MV-4-11 (cell line): ENCODE data around the gene KCNJ6.
"Not testable (repeated sequence)": the region's sequence is repeated elsewhere in the genome, so short reads cannot be mapped to it uniquely, and the experiment has no call there.

Experiments used
- DNase-seq: peaks from one replicate; lab custom pipeline; 2025; lab: John Stamatoyannopoulos, UW

The KCNJ6 gene

DNA sequence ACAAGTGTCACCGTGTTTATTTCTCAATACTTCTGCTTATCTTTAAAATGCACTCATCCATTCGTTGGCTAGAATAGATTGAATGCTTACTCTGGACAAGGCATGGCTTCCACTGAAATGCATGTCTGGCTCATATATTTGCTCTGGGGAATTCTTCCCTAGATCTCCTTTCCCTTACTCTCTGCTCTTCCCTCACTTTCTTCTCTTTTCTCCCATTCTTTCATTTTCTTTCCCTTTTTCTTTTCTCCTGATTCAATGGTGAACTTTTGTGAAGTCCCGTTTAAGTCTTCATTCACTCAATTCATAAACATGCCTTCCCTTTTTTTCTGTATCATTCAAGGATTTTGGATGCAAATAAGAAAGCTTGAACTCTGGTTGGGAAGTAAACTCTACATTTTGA, 315.2 kb downstream of the KCNJ6 start:
- no peak for DNase-seq

DNA sequence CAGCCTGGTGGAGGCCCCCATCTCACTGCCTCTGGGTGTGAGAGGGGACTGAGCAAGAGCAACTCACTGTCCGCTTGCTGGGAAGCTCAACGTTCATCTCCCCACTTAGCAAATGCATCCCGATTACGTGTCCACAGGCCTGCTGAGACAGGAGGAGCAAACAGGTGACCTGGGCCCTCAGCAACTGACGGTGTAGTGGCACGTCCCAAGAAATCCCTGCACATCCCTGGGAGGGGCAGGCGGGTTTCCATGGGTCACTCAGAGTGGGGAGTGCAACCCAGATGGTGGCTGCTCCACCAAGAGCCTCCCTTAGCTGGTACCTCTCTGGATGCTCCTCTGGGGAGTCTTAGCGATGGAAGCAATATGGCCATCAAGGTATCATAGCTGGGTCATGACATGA, 320.3 kb downstream of the KCNJ6 start:
- no peak for DNase-seq

DNA sequence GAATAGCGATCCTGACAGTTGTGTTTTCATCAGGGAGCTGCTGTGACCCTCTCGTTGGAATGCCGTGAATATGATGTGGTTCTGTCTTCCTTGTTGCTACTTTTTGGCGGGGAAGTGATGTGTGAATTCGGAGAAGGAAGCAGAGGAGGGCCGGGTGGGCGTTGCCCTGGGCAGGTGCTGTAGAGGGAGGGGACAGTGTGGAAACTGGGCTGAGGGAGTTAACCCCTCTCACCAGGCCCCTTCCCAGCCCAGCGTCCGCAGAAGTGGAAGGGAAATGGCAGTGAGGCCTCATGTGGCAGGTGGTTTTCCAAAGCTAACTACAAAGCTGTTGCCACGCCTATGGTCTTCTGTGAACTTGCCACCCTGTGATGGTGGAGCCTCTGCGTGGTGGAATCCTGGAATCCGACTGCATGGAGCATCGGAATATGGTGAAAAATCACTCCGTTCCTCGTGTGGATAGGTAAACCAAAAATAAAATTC, 321.7 kb downstream of the KCNJ6 start:
- no peak for DNase-seq

DNA sequence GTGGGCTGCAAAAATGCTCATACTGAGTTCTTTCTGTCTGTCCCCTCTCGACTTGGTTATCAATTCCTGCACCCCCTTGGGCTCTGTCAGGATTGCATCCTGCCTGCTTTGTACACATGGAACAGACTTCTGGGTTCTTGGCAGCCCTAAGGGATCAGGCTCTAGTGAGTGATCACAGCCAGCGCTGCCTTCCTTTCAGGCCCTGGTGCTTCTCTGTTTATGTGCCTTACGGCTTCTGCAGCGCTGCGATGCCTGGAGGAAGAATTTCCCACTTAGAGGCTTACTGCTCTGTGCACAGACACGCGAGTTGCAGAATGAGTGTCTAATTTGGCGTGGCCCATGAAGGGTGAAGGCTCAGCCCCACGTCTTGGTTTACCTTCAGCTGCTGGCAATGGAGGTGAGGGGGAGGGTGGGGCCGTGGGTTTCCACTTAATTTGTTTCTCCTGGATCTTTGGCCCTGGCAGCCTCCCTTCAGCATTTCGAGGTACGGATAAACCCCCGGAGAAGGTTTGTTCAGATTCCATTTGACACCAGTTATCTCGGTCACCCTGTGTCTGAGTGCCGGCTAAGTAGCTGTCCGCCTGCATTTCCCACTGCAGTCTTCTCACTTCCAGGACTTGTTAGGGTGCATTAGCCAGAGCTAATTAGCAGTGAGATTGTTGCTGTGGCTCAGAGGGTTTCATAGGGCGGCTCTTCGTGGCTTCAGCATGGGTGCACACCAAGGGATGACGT, 322.4 kb downstream of the KCNJ6 start:
- DNase-seq: no peak

DNA sequence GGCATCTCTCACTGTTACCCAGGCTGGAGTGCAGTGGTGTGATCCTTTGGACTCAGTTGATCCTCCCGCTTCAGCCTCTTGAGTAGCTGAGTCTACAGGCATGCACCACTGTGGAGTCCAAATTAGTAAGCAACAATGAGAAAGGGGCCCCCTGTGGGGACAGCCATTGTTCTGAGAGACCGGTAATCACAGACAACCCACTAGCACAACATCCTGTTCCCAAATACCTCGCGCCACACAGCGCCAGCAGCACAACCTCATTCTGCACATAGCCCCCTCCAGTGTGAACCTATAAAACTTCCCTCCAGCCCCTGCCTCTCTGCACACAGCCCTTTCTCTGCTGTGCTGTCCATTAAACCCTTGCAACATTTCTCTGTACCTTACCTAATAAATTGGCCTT, 323.2 kb downstream of the KCNJ6 start:
- DNase-seq: no peak

DNA sequence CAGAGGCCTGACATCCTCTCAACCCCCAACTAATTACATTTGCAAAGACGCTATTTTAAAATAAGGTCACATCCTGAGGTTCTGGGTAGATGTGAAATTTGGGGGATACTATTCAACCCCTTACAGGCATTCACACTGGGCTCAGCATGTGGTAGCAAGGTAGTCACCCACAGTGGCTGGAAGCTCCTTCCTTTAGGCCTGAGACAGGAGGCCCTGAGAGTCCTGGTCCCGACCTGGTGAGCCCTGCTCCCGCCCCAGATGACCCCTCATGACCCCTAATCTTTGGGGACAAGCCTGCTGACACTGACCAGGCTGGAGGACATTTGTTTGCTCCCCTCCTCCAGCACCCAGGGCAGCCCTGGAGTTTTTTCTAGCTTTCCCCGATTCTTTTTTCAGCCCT, 323.8 kb downstream of the KCNJ6 start:
- no peak for DNase-seq

DNA sequence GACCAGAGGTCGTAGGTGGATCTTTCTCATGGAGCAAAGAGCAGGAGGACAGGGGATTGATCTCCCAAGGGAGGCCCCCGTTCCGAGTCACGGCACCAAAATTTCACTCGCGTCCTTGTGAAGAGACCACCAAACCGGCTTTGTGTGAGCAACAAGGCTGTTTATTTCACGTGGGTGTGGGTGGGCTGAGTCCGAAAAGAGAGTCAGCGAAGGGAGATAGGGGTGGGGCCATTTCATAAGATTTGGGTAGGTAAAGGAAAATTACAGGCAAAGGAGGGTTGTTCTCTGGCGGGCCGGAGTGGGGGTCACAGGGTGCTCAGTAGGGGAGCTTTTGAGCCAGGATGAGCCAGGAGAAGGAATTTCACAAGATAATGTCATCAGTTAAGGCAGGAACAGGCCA, 324.3 kb downstream of the KCNJ6 start:
- DNase-seq: not testable (repeated sequence)

DNA sequence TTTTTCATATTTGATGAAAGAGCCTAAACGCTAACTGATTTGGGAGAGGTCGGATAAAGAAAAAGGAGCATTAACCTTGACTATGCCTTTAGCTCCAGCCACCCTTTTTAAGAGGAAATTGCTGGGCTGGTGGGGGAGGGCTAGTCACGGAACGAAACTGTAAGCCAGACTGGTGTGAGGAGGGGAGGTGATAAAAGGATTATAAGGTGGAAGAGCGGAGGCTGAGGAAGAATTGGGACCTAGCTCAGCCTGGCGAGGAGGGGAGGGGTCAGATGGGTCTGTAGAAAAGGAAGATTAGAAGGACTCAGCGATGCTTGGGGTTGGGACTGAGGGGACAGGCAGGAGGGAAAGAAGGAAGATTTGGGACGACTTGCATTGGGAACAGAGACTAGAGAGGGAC, 325.4 kb downstream of the KCNJ6 start:
- not testable (repeated sequence) for DNase-seq

DNA sequence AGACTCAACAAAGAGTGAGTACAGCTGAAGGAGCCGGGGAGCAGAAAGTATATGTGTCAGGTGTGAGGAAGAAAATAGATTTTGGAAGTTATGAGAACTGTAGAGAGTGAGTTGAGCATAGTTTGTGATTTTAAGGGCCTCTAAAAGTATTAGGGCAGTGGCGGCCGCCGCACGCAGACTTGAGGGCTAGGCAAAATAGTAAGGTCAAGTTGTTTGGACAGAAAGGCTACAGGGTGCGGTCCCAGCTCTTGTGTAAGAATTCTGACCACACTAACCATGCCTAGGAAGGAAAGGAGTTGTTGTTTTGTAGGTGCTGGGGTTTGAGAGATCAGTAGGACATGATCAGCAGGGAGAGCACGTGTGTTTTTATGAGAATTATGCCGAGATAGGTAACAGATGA, 327.6 kb downstream of the KCNJ6 start:
- DNase-seq: not testable (repeated sequence)

DNA sequence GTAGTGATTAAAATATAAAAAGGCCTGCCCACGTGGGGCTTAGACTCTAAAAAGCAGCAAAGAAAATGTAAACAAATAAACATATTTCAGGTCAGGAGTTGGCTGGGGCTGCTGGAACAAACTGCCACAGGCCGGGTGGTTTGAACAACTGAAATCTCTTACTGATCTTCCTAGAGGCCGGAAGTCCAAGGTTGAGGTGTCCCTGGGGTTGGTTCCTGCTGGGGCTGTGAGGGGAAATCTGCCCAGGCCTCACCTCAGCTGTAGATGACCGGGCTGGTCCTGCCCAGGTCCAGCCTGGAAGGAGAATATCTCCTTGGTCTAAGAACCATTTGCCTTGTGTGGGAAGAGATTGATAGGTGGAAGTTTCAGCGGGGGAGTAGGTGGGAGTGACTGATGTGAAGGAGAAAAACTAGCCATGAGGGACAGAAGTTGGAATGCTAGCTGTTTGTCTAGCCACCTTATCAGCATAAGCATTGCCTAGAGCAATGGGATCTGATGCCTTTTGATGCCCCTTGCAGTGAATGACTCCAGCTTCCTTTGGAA, 328.6 kb downstream of the KCNJ6 start:
- DNase-seq: no peak

DNA sequence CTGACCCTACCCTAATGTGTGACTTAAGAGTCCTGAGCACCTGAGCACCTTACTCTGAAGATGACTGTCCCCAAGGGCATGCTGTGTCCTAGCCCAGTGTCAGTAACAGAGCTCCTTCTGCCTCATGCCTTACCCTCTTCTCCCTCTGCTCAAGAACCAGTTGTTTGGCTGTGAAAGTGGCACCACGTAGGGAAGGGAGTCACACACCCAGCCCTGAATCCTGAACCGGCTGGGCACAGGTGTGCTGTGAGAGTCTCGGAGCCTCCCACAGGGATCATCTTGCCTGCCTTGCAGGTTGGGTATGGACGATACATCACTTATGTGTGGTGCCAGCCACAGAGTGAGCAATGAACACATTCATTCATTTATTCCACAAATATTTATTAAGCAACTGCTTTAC, 329.1 kb downstream of the KCNJ6 start:
- DNase-seq: no peak

DNA sequence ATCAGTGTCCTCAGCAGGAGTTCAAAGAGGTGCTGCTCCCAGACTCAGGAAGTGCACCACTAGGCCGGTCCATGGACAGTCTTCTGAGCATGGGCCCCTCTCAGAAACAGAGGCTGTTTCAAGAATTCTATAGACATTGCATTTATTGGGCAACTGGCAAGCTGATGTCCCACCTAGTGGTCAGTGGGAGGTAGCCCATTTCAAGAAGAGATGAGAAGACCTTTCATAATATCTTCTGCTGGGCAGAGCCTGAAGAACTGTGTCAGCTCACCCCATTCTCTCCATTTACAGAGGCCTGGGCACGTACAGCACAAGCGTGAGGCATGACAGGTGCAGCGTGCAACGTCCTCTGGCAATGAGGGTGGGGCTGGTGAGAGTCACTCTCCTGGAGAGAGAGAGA, 333.7 kb downstream of the KCNJ6 start:
- DNase-seq: peak; percentile 48

DNA sequence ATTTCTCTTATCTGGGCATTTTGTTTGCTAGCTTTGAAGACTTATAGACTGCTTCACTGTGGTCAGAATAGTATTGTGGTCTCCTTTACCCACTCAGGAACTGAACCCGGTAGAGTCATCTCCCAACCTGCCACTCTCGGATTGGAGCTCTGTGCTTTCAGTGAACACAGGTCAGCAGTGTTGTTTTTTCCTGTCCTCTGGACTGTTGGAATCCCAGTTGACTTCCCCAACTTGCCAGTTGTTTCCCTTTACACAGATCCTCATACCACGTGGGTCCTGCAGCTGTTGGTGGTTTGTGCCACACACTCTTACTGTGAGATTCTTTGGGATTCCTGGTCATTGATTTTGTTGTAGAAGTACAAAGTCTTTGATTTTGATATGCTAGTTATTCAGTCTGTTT, 335.6 kb downstream of the KCNJ6 start:
- DNase-seq: no peak

DNA sequence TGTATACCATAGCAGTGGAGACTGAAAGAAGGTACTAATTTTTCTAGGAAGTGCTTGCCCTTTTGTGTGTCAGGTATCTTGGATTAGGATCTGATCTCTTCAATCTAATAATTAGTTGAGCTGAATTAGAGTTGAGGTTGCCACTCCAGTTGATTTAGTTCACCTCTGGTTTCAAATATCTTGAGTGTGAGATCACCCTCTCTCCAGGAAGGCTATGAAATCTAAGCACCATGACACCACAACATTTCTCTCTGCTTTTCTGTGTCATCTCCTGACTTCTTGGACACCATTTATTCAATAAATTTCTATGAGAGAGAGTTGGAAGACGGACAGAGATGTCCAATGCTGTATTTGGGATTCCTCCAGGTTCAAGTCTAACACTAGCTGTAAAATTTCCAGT, 336.9 kb downstream of the KCNJ6 start:
- DNase-seq: no peak

DNA sequence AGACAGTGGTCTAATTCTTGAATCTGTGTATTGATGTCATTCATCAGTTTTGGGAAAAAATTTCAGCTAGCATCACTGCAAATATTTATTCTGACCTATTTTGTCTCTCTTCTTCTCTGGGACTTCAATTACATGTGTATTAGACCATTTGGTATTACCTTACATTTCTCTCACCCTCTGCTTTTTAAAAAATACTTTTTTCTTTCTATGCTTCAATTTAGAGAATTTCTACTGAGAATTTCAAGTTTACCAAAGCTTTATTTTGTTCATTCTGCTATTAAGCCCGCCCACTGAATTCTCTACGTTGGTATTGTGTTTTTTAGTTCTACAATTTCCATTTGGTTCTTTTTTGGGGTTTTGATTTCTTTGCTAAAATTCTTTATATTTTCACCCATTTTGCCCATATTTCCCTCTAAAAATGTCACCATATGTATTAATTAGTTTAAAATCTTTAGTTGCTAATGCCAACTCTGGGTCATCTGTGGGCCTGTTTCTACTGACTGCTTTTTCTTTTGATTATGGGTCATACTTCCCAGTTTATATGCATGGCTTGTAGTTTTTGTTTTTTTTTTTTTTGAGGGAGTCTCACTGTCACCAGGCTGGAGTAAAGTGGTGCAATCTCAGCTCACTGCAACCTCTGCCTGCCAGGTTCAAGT, 337.7 kb downstream of the KCNJ6 start:
- DNase-seq: no peak

DNA sequence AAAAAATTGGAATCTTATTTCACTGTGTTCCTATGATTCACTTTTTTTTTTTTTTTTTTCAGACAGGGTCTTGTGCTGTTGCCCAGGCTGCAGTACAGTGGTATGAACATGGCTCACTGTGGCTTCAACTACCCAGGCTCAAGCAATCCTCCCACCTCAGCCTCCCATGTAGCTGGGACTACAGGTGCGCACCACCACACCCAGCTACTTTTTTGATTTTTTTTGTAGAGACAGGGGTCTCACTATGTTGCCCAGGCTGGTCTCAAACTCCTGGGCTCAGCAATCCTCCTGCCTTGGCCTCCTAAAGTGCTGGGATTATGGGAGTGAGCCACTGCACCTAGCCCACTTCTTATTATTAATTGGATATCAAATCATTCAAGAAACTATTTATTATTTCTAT, 339.3 kb downstream of the KCNJ6 start:
- DNase-seq: not testable (repeated sequence)

DNA sequence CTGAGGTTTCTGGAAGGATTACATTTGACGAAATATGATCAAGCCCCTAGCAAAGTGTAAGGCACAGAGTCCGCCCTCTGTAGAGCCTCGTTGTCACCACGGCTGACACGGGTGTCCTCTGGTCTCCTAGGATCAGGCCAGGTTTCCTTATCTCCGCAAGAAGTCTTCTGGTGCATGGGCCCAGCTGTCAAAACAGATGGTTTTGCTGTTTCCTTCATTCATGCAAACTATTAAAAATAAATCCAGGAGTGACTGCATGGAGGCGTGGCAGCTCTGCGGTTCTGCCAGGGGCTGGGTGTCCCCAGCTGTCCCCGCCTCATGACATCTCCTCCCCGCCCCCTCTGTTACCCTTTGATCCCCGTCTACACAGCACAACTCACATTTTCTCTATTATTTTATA, 340.7 kb downstream of the KCNJ6 start:
- no peak for DNase-seq

DNA sequence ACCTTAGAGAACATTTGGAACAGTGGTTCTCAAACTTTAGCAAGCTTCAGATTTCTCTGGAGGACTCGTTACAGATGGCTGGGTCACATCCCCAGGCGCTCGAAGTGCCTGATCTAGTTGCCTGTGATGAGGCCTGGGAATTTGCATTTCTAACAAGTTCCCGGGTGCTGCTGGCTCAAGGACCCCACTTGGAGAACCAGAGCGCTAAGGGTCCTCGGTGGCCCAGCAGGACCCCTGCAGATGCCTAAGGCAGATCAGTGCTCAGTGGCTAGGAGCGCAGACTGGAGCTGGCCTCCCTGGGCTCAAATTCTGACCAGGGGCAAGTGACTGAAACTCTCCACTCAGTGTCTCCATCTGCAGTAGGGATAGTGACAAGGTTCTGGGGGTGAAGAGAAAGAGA, 341.5 kb downstream of the KCNJ6 start:
- DNase-seq: no peak

DNA sequence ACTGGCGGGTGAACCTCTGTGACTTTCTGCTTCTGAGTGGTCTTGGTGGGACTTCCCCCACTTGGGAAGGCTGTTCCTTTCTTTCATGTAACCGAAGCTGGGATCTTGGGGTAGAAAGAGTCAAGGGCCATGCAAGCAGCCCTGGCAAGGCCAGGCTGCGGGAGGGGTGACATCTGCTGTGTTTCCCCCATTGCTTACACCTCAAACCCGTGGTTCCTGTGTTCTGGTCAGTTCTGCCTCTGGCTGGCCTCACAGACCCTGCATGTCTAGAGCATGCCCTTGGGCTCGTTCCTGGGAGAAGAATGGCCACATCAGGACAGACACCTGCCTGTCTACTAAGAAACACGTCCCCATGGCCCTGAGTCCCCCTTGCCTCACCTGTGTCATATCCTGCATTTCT, 341.9 kb downstream of the KCNJ6 start:
- no peak for DNase-seq

DNA sequence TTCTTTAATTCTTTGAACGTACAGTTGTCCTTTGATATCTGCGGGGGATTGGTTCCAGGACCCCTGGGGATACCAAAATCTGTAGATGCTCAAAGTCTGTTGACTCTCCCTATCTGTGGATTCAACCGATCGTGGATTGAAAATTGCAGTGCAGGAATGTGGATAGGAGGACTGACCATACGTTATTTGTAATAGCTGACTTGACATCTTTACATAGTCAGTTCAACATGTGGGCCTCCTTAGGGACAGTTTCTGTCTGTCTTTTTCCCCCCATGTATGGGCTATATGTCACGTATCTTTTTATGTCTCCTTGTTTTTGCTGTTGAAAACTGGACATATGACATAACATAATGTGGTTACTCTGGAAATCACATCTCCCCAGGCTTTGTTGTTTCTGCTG, 344.8 kb downstream of the KCNJ6 start:
- DNase-seq: no peak

DNA sequence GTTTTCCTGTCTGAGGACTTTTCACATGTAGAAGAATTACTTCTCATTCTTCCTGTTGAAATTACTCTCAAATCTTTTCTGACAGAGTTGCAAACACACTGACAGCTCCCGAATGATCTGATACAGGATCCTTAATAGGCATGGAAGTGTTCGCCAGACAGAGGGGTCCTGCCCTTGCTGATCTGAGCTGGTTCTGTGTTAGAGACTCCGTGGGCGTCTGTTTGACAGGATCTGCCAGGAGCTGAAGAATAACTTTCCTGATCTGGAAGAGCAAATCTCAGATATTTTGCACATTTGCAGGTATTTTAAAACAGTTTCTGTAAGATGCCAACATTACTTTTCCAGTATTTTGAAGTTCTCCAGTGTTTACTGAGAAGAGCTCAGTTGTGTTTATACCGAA, 347.3 kb downstream of the KCNJ6 start:
- DNase-seq: no peak

DNA sequence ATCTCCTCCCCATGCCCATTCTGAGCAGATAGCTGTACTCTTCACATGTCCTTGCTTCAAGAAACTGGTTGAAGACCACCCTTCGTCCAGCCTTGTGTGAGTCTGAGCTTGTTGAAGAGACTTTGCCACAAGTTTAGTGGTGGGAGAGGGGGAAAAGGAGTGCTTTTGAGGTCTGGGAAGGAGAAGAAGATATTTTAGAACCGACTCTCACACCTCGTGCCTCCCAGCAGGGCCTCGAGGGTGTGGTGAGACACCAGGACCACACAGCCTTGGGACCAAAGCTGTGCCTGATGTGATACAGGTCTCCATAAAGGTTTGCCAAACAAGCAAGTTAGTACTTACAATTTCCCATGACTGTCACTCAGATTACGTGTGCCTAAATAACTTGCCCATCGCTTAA, 347.8 kb downstream of the KCNJ6 start:
- no peak for DNase-seq

DNA sequence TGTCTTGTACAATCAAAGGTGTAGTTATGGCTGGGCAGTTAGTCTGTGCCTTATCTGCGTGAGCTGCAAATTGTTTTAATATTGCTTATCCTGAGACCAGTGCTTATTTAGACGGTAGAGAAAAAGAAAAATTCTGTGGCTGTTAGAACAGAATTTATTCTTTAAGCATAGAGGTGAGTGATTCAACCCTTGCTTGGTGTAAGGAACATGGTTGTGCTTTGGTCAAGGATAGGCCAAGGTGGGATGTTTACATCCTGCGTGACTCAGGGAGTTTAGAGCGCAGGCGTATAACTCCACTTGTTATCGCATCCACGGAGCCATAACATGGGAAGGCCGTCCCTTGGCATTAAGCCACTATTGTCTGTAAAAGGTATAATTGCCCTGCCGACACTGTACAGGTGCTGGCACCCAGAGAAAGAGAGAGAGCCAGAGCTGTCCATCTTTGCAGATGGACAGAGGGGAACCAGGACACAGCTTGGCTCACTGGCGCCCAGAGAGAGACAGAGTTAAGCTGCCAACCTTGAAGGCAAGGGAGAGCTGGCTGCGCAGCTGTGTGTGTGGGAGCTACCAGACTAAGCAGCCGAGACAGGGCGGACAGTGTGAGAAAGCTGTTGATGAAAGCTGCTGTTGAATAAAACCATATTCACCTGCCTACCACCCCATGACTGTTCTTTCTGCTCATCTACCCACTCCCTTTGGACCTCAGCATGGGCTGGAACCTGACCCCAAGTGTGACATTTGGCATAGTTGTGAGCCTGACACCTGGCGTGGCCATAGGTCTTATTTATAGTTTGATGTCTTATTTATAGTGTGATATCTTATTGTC, 349.3 kb downstream of the KCNJ6 start:
- no peak for DNase-seq
